MG63 (cell line): ENCODE results near the gene CCK. TPM values are rescaled to one million over a fixed set of nuclear protein-coding genes. Genes with fewer than 3 reads are reported as not detected.

Source experiments
- DNase-seq: peaks from one replicate; pipeline ENCODE4 v3.0.0-alpha.2; 2020
- H3K27me3 ChIP-seq: fragments of 250-450 bp; sonication (Bioruptor Pico); 2 replicates; pipeline ENCODE4 v1.5.1; 2020; ENCODE audit warnings: mild to moderate bottlenecking, moderate library complexity
- H3K36me3 ChIP-seq: fragments of 250-450 bp; sonication (Bioruptor Pico); 2 replicates; pipeline ENCODE4 v1.5.1; 2020; ENCODE audit warnings: mild to moderate bottlenecking, moderate library complexity
- H3K4me3 ChIP-seq: fragments of 250-450 bp; sonication (Bioruptor Pico); 2 replicates; pipeline ENCODE4 v1.5.1; 2020; ENCODE audit warnings: mild to moderate bottlenecking, moderate library complexity
- H3K9me3 ChIP-seq: fragments of 250-450 bp; sonication (Bioruptor Pico); 2 replicates; pipeline ENCODE4 v1.5.1; 2020; ENCODE audit warnings: mild to moderate bottlenecking, moderate library complexity
- total RNA-seq: library from RNA; depleted of rRNA; stranded (reverse); fragments of >200 nt; shearing (Covaris generic); gene quantifications from 2 replicates; pipeline ENCODE4 v1.2.3, GENCODE V29; 2014; ENCODE audit warnings: low replicate concordance

Gene CCK
- total RNA-seq, 1 experiment from 2014 or later: 0.63 TPM

DNA sequence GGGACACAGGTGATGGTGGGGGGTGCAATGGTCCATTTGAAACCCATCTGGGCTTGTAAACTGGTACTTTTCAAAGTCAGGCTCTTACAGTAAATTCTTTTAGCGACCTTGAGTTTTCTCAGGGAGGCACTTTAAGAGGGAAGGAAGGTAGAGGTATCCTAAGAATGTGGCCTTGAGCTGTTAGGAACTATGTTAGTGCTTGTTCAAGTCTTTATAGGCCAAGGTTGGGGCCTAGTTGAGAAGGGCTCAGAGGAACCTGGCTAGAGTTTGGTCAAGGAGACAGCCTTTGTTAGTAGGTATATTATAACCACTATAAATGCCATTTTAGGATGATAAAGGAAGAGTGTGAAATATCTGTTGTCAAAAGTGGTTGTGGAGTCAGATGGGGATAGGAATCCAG, 9.2 kb upstream of the CCK start:
- no peak for DNase-seq
- Histone ChIP-seq H3K36me3 (no peaks in the 10 kb centered on the region), H3K27me3 (no peaks in the 10 kb centered on the region), H3K4me3 (no peak overlapping the region), H3K9me3 (no peaks in the 10 kb centered on the region)

DNA sequence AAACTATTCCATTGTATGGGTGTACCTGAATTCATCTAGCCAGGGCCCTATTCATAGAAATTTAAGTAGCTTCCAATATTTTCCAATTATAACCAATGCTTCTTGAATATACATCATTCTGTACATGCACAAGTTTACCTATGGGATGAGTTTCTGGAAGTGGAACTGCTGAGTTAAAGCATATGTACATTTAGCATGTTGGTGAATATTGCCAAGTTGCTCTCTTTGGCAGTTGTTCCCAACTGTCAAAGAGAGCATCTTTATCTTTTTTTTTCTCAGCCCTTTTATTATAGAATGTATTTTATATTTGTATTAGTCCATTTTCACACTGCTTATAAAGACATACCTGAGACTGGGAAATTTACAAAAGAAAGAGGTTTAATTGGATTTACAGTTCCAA, 8.3 kb upstream of the CCK start:
- H3K9me3 ChIP-seq: no peaks in the 10 kb centered on the region
- H3K27me3 ChIP-seq: no peaks in the 10 kb centered on the region

DNA sequence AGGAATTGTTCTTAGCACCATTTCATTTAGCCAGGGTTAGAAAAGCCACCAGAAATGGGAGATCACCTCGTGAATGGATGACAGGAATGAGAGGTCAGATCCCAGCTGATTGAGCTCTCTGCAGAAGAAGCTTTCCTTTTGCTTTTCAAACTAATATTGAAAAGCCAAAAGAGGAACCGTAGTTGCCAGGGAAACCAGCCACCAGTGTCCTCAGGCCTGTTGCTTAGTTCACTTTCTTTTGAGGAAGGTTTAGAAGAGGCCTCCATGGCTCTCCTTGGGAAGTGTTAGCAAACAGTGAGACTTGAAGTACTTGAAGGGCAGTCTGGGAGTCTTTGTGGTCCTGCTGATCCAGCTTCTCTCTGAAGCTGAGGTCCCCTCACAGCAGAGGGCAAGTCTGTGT, 7.4 kb upstream of the CCK start:
- Histone ChIP-seq H3K36me3 (no peaks in the 10 kb centered on the region), H3K9me3 (no peaks in the 10 kb centered on the region), H3K27me3 (no peaks in the 10 kb centered on the region), H3K4me3 (no peak overlapping the region)
- DNase-seq: no peak

More for the DNA sequence above, 8.3 kb upstream of the CCK start:
- DNase-seq: no peak
- no peak overlapping the region for H3K4me3 ChIP-seq
- no peaks in the 10 kb centered on the region for H3K36me3 ChIP-seq

DNA sequence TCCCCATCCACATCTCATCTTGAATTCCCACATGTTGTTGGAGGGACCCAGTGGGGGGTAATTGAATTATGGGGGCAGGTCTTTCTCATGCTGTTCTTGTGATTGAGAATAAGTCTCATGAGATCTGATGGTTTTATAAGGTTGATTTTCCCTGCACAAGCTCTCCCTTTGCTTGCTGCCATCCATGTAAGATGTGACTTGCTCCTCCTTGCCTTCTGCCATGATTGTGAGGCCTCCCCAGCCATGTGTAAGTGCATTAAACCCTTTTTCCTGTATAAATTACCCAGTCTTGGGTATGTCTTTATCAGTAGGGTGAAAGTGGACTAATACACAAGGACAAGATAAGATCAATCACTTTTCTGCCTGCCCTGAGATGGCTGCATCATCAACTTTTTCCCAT, 5.8 kb upstream of the CCK start:
- Histone ChIP-seq H3K9me3 (no peaks in the 10 kb centered on the region), H3K27me3 (no peaks in the 10 kb centered on the region), H3K4me3 (no peak overlapping the region), H3K36me3 (no peaks in the 10 kb centered on the region)
- DNase-seq: no peak

DNA sequence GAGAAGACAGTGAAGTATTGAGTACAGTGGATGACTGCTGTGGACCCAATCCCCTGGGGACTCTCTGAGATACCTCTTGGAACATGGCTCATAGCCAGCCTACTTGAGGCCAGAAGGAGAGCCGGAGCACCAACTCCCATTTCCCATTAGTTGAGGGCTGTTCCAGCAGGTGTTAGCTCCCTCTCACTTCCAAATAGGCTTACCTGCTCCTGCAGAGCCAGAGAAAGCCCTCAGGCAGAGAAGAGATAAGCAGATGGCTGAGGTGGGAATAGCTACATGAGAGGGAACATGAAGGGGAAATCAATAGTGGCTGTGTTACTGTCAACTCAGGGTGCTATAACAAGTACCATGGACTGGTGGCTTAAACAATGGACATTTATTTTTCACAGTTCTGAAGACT, 4.6 kb upstream of the CCK start:
- Histone ChIP-seq H3K36me3 (no peaks in the 10 kb centered on the region), H3K27me3 (no peaks in the 10 kb centered on the region; the same call in 1 of the 2 replicates), H3K4me3 (no peak overlapping the region), H3K9me3 (no peaks in the 10 kb centered on the region)
- no peak for DNase-seq

DNA sequence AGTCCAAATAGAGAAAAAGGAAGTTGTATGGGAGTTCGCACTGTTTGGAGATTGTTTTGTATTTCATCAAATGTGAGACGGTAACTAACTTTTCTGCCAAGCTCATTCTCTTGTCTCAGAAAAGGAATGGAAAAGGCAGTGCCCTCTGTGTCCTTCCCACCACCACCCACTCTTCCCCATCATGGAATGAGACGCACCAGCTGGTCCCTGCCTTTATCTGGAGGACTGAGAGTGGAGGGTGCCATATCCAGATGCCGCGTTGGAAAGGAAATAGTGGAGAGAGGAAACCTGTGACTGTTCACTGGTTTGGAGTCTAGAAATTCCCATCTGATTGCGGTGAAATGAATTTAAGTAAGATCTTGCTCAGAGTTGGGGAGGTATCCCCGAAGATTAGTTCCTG, 3.7 kb upstream of the CCK start:
- DNase-seq: no peak
- Histone ChIP-seq H3K9me3 (no peaks in the 10 kb centered on the region), H3K27me3 (peaks cover 6% of the 10 kb centered on the region), H3K36me3 (no peaks in the 10 kb centered on the region), H3K4me3 (no peak overlapping the region)

DNA sequence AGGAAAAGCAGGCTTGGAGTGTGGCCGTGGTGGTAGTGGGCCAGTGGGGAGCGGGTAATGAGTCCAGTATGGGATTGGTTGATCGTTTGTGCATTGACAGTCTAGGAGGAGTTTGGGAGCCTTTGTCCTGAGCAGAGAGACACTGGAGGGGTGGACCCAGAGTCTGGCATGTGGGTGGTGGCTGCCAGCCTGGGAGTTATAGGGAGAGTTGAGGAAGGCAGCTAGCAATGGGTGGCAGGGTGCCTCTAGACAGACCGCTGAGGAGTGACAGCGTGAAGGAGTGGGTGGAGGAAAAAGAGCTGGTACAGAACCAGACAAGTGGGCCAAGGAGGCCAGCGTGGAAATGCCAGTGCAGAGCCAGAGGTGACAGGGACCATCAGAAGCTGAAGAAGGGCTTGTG, 1.9 kb upstream of the CCK start:
- H3K9me3 ChIP-seq: no peaks in the 10 kb centered on the region
- H3K4me3 ChIP-seq: no peak overlapping the region
- H3K27me3 ChIP-seq: peaks cover 17% of the 10 kb centered on the region
- no peak for DNase-seq
- no peaks in the 10 kb centered on the region for H3K36me3 ChIP-seq

DNA sequence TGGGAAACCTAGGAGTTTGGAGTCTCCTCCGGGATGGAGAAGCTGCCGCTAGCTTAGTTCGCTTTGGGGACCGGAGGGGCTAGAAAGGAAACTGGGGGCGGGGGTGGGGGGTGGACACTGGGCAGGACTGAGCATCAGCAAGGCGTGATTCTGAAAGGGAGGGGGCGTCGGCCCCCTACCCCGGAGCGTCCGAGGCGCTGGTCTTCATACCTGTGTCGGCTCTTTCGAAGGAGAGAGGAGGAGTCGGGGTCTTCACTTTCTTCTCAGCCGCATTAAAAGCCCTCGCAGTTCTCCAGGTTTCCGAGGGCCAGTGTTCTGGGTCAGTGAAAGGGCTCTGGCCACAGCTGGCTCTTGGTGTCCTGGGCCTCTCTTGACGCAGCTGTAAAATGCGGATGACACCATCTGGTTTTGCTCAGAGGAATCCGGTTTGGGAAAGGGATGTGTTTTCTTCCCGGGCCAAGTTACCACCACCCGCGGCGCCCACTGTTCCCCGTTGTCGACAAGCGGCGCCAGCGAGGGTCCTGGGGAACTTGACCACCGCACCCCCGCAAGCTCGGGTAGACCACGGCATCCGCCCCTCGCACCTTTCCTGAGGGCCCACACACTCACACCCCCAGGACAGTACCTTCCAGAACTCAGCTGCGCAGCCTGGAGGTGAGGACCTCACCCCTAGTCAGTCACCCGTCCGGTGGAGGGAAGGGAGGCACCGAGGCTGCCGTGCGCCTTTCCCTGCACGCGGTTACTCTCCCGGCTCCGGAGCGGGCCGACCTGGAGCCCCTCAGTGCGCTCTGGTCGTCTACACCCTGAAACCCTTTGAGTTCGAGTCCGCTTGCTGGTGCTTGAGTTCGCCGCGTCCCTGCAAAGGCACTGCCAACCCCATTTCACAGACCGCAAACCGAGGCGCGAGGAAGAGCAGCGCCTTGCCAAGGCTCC, 660 bp downstream of the CCK start:
- Histone ChIP-seq H3K27me3 (peaks cover 17% of the 10 kb centered on the region), H3K36me3 (no peaks in the 10 kb centered on the region)

DNA sequence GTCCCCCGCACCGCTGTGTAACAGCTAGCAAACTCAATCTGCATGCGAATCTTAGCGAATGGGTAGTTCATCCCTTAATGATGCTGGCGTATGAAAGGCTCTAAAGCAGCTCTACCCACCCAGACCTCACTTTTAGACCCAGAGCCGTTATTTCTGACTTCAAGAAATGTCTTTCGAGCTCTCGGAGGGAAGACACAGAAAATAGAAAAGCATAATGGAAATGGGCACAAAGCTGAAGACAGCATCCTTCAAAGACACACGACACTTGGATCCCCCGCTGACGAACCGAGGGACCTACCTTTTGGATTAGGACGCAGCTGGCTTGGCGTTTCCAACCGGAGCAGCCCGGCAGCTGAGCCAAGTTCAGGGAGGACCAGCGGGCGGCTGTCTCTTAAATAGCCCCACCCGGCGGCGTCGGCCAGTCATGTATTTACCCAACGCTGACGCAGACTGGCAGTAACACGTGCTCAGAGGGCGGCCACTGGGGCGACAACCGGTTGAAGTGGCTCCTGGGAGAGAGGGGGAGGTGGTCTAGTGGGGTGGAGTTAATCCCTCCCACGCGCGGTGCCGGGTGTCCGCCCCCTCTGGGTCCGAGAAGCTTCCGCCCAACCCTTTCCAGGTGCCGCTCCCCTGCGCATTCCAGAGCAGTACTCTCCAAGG, 1.5 kb downstream of the CCK start:
- DNase-seq: peak; percentile 59

More for the DNA sequence above, 660 bp downstream of the CCK start:
- no peak for DNase-seq
- H3K4me3 ChIP-seq: no peak overlapping the region
- H3K9me3 ChIP-seq: no peaks in the 10 kb centered on the region

DNA sequence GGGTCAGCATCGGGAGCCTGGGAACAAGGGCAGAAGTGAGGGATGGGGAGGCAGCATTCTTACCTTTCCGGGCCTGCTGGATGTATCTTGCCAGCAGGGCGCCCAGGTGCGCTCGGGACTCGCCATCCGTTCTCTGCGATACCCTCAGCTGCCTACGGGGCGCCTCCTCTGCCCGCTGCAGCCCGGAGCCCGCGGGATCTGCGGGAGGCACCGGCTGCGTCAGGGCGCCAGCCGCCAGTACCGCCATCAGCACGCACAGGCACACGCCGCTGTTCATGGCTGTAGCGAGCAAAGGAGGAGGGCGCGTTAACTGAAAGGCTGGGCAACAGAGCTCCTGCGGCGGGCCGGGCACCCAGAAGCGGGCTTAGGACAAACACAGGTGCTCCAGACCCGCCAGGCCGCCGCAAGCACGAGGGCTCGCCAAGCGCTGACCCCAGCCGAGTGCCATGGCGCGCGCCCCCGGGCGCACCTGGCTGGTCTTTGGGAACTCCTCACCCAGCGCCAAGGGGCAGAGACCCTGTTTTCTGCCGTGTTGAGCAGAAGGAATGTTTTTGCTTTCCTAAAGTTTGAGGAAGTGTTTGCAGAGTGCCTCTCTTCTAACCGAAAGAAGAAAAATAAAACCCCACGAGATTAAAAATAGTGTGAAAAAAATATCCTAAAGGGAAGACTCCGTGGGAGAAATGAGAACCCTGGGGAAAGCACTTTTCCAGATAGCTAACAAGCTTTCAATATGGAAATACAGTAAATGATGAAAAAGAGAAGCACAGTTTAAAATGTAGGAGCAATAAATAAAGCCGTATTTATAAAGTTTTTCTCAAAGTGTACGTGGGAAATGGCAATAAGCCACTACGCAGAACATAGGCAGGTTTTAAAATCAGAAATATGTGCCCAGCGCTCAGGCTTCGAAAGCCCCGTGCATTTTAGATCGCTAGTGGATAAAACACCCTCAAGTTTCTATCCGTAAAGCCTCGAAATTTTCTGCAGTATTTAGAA, 2.3 kb downstream of the CCK start:
- DNase-seq: no peak
- H3K36me3 ChIP-seq: no peaks in the 10 kb centered on the region
- peaks cover 17% of the 10 kb centered on the region for H3K27me3 ChIP-seq
- no peaks in the 10 kb centered on the region for H3K9me3 ChIP-seq
- no peak overlapping the region for H3K4me3 ChIP-seq

More for the DNA sequence above, 1.5 kb downstream of the CCK start:
- Histone ChIP-seq H3K36me3 (no peaks in the 10 kb centered on the region), H3K4me3 (no peak overlapping the region), H3K27me3 (peaks cover 17% of the 10 kb centered on the region), H3K9me3 (no peaks in the 10 kb centered on the region)

DNA sequence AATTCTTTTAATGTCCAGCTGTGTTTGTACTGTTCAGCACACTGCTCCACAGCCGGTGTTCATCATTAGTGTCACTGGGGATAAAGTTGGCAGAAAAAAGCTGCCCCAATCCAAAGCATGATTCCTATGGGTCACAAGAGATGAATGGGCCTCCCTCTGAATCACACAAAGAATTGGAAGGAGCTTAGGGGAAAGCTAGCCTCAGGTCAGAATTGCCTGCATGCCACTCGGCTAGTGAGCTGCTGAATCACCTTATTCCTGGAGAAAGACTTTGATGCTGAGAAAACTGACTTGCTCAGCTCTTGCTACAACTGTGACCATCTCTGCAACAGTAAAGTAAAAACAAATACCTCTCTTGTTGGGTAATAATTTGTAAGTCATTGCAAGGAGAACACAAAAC, 3.5 kb downstream of the CCK start:
- no peak overlapping the region for H3K4me3 ChIP-seq
- no peaks in the 10 kb centered on the region for H3K36me3 ChIP-seq
- peak; percentile 59 for DNase-seq
- H3K27me3 ChIP-seq: peaks cover 17% of the 10 kb centered on the region
- no peaks in the 10 kb centered on the region for H3K9me3 ChIP-seq

DNA sequence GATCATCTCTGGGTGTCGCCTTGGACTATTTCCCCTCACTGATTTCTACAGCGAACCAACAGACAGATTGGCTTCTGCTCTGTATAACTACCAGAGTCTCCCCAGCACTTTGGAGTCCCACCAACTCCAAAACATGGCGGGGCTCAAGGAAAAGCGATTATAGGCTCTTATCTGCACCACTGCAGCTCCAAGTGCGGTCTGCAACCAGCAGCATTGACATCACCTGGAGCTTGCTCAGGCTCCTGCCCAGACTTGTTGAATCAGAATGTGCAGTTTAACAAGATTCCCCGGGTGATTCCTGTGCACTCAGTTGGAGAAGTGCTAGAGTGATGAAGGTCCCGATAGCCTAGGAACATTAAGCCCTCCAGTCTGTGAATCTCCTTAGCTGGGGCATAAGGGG, 9.0 kb downstream of the CCK start:
- no peaks in the 10 kb centered on the region for H3K27me3 ChIP-seq
- H3K9me3 ChIP-seq: no peaks in the 10 kb centered on the region
- no peaks in the 10 kb centered on the region for H3K36me3 ChIP-seq
- no peak overlapping the region for H3K4me3 ChIP-seq
- DNase-seq: no peak

DNA sequence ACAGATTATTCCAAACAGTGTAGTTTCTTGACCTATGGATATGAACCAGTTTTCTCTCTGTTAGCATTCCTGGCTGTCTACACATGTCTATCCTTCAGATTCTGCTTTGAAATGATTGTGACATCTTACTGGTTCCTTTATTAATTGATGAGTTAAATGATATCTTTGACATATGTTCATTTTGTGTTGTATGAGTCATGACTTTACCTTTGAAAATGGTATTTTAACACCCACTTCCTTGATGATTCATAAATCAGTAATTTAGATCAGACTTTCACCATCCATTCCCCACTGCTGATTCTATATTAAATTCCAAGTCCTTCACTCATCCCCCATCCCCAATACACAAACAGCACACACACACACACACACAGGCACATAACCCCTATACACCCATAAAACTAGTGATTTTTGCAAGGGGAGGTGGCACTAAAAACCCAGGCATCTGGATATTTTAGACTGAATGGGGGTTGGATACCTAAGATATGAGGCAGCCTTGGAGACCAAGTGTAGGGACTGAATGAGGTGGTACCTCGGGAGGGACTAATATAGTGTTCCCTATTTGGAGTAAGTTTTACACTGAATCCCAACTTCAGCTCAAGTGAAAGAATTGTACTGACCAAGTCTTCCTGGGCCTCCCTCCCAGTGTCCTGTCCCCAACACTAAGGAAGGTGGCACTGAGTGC, 9.7 kb downstream of the CCK start:
- Histone ChIP-seq H3K36me3 (no peaks in the 10 kb centered on the region), H3K9me3 (no peaks in the 10 kb centered on the region), H3K4me3 (no peak overlapping the region), H3K27me3 (no peaks in the 10 kb centered on the region)
- no peak for DNase-seq

DNA sequence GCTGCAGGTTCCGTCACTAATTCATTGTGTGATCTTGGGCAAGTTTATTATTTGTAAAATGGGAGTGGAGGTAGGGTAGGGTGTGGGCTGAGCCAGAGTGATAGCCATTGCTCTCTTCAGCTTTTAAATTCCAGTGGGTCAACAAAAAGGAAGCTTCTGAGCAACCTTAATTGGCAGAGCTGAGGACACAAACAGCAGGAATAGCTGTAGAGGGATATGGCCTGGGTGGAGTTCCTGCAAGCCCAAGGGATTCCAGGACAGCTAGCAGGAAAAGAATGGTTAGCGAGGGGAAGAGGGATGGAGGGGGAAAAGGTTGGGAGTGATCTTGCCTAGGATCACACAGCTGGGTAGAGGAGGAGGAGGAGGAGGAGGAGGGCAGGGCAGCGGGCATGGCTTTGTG, 11.4 kb downstream of the CCK start:
- Histone ChIP-seq H3K36me3 (no peaks in the 10 kb centered on the region), H3K27me3 (no peaks in the 10 kb centered on the region), H3K9me3 (no peaks in the 10 kb centered on the region), H3K4me3 (no peak overlapping the region)
- no peak for DNase-seq

DNA sequence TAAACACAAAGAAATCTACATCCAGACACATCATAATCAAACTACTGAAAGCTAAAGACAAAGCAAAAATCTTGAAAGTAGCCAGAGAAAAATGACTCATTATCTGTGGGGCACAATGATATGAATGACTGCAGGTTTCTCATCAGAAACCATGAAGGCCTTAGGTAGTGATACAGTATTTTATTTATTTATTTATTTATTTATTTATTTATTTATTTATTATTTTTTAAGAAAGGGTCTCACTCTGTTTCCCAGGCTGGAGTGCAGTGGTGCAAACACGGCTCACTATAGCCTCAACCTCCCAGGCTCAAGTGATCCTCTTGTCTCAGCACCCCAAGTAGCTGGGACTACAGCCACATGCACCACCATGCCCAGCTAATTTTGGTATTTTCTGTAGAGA, 15.2 kb downstream of the CCK start:
- Histone ChIP-seq H3K36me3 (no peaks in the 10 kb centered on the region), H3K4me3 (no peak overlapping the region), H3K27me3 (no peaks in the 10 kb centered on the region), H3K9me3 (no peaks in the 10 kb centered on the region)
- no peak for DNase-seq

DNA sequence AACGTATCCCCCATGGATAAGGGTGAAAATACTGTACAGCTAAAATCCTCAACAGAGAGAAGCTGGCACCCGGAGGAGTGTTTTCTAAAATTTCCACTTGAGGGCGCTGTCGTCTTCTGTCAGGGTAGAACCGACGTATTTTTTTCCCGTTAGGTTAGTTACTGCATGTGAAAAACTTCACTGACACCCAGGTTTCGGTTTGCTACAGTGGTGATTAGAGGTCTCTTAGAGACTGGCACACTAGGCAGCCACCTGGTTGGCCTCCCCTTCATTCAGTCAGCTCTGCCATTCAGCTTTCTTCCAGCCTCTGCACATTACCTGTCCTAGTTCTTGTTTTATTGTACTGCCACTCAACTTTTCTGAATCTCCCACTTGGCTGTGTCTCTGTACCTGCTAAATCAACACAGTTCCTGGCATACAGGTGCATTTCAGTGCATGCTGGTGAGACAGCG, 18.4 kb downstream of the CCK start:
- no peak overlapping the region for H3K4me3 ChIP-seq
- no peaks in the 10 kb centered on the region for H3K9me3 ChIP-seq
- peak; percentile 20 for DNase-seq

More for the DNA sequence above, 18.4 kb downstream of the CCK start:
- H3K27me3 ChIP-seq: no peaks in the 10 kb centered on the region
- H3K36me3 ChIP-seq: no peaks in the 10 kb centered on the region
